Fibroblast of mammary gland (primary cell): ENCODE data around the gene CEBPB.

Experiments
- DNase-seq: peaks from one replicate; pipeline ENCODE4 v3.0.0-alpha.2; 2010; ENCODE audit warnings: low read depth
- H3K4me3 ChIP-seq: 2 replicates; pipeline ENCODE4 v1.5.1; 2011; ENCODE audit warnings: low read depth, mild to moderate bottlenecking, low read length, moderate library complexity; ENCODE audit not compliant: control insufficient read depth
- TF ChIP-seq, protein P1 (sequence below): conservative IDR thresholded peaks from 2 replicates; pipeline ENCODE4 v1.5.1; 2011; ENCODE audit warnings: low read depth, low read length, inconsistent platforms; ENCODE audit not compliant: control insufficient read depth, insufficient read depth

CEBPB gene

DNA sequence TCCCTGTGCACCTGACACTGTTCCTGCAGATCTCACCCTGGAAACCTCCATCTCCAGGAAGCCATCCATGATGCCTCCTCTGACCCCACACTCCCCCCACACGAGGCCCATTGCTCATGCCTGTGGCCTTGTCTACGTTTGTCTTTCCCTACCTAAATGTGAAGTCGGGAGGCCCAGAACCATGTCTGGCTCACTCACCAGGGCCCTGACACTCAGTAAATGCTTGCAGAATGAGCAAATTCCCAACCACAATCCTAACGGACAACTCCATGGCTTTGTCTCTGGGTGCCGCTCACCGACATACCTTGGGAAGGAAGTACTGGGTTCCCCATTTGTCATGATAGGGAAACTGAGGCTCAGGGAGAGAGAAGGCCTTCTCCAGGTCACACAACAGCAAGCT is 44.4 kb upstream of the CEBPB start:
- H3K4me3 ChIP-seq, result no peak overlapping the region
- TF ChIP-seq, protein P1, sequence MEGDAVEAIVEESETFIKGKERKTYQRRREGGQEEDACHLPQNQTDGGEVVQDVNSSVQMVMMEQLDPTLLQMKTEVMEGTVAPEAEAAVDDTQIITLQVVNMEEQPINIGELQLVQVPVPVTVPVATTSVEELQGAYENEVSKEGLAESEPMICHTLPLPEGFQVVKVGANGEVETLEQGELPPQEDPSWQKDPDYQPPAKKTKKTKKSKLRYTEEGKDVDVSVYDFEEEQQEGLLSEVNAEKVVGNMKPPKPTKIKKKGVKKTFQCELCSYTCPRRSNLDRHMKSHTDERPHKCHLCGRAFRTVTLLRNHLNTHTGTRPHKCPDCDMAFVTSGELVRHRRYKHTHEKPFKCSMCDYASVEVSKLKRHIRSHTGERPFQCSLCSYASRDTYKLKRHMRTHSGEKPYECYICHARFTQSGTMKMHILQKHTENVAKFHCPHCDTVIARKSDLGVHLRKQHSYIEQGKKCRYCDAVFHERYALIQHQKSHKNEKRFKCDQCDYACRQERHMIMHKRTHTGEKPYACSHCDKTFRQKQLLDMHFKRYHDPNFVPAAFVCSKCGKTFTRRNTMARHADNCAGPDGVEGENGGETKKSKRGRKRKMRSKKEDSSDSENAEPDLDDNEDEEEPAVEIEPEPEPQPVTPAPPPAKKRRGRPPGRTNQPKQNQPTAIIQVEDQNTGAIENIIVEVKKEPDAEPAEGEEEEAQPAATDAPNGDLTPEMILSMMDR, result no peak
- DNase-seq, result no peak

DNA sequence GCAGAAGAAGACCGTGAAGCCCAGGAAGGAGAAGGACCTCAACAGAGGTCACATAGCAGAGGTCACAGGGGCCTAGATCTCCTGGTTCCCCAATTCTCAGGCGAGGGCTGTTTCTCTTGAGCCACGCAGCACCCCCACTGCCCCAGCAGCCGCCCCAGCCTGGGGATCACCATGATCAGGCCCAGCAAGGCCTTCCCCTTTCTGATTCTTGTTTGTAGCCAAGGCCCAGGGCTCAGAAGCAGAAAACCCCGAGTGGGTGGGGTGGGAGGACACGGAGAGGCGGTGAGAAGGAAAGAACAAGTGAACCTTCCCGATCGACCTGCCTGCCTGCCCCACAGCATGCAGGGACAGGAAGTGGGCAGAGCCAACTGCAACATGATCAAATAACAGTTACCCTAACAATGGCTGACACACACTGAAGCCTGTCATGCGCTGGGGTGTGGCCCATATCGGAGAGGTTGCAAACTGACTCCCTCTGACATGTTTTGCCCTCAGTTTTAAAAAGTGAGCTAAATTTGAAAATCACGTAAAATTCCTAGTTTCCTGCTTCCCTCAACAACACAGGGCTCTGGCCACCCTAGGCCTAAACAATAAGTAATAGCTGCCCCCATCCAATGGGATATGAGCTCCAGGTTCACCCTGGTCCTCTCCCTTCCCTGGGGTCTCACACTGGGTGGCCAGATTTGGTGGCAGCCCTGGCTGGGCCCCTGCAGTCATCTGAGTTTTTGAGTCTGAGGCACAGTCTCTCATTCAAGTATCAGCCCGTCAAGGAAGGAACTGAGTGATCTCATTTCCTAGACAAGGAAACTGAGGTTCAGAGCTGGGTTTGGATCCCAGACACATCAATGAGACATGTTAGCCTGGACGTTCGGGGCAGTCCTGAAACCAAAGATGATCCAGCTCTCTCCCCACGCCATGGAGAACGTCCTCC is 43.6 kb upstream of the CEBPB start:
- TF ChIP-seq, protein P1, result no peak
- DNase-seq, result no peak
- no peak overlapping the region for H3K4me3 ChIP-seq

DNA sequence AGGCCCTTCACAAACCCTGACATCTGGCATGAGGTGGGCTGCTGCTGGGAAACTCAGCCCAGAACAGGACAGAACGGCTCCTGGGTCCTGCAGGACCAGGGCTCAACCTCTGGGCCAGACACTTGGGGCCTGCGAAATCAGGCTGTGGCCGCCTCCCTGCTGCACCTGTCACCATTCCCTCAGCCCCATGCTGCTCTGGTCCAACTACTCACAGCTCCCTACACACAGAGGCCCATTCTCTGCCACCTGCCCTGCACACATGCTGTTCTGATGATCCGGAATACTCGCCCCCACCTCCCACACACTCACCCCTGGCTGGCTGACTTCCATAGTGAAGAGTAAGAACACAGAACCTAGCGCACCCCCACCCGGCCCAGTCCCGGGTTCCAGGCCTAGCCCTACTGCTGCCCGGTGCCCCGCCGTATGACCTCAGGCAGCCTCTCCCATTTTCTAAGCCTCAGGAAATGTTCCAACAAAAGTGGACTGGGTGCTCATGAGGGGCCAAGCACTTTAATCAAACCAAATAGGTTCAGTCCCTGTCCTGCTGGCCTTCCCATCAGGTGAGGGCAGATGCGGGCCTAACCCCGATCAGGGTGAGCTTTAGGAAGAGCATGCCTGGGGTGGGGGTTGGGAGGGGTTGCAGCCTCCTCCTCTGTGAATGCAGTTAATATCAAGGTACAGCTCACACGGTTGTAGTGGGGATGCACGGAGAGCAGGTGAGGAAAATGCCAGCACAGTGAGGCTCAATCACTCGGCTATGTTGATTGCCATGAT is 41.0 kb upstream of the CEBPB start:
- DNase-seq, result no peak
- H3K4me3 ChIP-seq, result no peak overlapping the region

DNA sequence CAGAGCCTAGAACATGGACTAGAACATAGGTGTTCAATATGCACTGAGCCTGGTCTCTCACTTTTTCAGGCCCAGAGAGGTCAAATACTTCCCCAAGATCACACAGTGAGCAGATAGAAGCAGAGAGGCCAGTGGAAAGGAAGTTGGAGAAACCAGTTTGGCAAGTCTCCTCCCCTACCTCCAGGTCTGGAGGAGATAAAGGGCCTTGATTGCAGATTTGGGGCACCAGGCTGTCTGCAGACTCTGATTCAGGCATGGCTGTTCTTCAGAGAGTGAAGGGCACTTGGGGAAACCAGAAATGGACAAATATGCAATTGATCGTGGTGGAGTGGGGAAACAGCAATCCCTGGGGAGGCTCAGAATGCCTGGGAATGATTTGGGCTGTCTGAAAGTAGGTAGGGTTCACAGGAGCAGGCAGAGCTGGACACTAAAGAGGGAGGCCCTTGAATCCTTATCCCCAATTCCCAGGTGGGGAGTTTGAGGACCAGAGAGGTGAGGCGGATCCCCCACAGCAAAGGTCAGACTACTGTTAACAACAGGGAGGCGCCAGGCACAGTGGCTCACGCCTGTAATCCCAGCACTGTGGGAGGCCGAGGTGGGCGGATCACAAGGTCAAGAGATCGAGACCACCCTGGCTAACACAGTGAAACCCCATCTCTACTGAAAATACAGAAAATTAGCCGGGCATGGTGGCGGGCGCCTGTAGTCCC is 39.4 kb upstream of the CEBPB start:
- peak; percentile 72 for DNase-seq
- TF ChIP-seq, protein P1, result no peak
- peak overlapping the region; percentile 13 for H3K4me3 ChIP-seq

More for the DNA sequence above, 41.0 kb upstream of the CEBPB start:
- TF ChIP-seq, protein P1, result no peak

DNA sequence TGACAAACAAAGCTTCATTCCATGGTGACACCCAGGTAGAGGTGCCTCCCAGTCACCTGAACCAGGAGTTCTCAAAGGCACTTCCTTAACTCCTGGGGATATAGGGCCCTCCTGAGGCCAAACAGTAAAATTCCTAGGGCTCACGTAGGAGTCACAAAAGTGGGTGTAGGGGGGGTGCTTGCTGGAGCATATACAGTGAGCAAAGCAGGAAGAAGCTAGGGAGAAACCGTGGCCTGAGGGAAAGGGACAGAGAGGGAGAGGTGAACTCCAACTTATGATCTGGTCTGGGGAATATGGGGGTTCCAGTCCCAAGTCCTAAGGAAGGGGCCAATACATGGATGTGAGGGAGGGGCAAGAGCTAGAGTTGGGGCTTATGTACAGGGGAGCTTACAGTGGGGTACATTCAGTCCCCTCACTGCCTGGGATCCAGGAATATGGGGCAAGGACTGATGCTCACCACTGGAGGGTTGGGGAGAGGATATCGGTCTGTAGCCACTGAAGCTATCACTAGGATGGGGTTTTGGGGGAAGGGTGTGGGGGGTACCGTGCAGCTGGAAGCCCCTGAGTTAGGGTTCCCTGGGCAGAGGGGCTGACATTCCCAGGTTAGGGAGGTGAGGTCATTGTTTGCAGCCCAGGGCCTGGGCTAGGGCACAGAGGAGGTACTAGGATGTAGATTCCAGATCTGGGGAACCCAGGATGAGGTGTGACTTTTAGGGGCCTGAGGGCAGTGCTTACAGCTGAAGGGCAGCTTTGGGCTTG is 38.1 kb upstream of the CEBPB start:
- TF ChIP-seq, protein P1, result no peak
- no peak for DNase-seq
- H3K4me3 ChIP-seq, result peak overlapping the region; percentile 92

DNA sequence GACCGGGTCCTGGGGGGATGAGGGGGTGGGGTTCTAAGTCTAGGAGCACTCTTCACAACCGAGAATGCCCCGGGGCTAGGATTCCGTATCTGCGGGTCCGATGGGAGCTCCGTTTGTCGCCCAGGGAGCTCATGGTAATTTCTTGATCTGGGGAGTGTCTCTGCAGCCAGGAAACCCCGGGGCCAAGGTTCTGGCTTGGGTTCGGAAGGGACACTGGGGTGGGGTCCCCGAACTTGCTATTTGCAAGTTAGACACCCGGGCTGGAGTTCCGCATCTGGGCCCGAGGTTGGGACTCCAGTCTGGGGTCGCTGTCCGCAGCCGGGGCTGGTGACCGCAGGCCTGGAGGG is 37.5 kb upstream of the CEBPB start:
- TF ChIP-seq, protein P1, result no peak
- no peak for DNase-seq
- H3K4me3 ChIP-seq, result peak overlapping the region; percentile 92
